SK-N-SH (cell line): ENCODE results near the gene GMPR. TPM values are rescaled to one million over a fixed set of nuclear protein-coding genes. Genes with fewer than 3 reads are reported as not detected.

Experiments
- CTCF ChIA-PET: fragments of 300-600, 350-600 bp; formaldehyde crosslinking; extraction: SDS; loops from one replicate; lab custom pipeline; 2021; lab: Yijun Ruan, JAX
- POLR2A ChIA-PET: fragments of 350-600 bp; sonication (Branson Sonifier 250); formaldehyde crosslinking; extraction: SDS; loops from one replicate; lab custom pipeline; 2020; ENCODE audit warnings: antibody characterized with exemption, inconsistent platforms; lab: Yijun Ruan, JAX
- DNase-seq: peaks from one replicate; pipeline ENCODE4 v3.0.0; 2012
- H2AFZ ChIP-seq: fragments of 200-600 bp; sonication (generic); 2 replicates; pipeline ENCODE4 v1.8.1; 2016; ENCODE audit warnings: antibody characterized with exemption, mild to moderate bottlenecking, low read depth
- H3F3A ChIP-seq: fragments of 200-600 bp; sonication (generic); replicated peaks from 2 replicates; pipeline ENCODE3; 2016; ENCODE audit warnings: antibody characterized with exemption, mild to moderate bottlenecking; ENCODE audit not compliant: insufficient read depth
- H3K27ac ChIP-seq, 2 experiments: fragments of 200-500 bp in 1 of 2; fragments of 200-600 bp in 1 of 2; sonication (Bioruptor generic) in 1 of 2; sonication (generic), shearing (Covaris generic) in 1 of 2; 2 replicates each; pipeline versions ENCODE4 v1.5.1 to v1.6.1; 2014 to 2016; ENCODE audit warnings: low read depth in 2 of 2, inconsistent platforms in 1 of 2, low read length in 1 of 2, mild to moderate bottlenecking in 1 of 2, mixed read lengths in 1 of 2
- H3K27me3 ChIP-seq: fragments of 200-600 bp; sonication (generic), shearing (Covaris generic); 2 replicates; pipeline ENCODE4 v1.6.1; 2016; ENCODE audit warnings: mixed run types; ENCODE audit not compliant: insufficient read depth
- H3K36me3 ChIP-seq, 2 experiments: fragments of 200-500 bp in 1 of 2; fragments of 200-600 bp in 1 of 2; sonication (Bioruptor generic) in 1 of 2; sonication (generic) in 1 of 2; replicated peaks in 1 of 2; 2 replicates each; pipeline versions ENCODE3 to v1.5.1; 2014 to 2016; ENCODE audit warnings: low read length in 1 of 2, mild to moderate bottlenecking in 1 of 2; ENCODE audit not compliant: insufficient read depth in 2 of 2, control insufficient read depth in 1 of 2
- H3K4me1 ChIP-seq, 2 experiments: fragments of 200-500 bp in 1 of 2; fragments of 200-600 bp in 1 of 2; sonication (Bioruptor generic) in 1 of 2; sonication (generic), shearing (Covaris generic) in 1 of 2; 2 replicates each; pipeline versions ENCODE4 v1.5.1 to v1.6.1; 2014 to 2016; ENCODE audit warnings: low read depth in 1 of 2, low read length in 1 of 2, mixed run types in 1 of 2; ENCODE audit not compliant: insufficient read depth in 2 of 2, control insufficient read depth in 1 of 2
- H3K4me2 ChIP-seq: fragments of 200-600 bp; sonication (generic), shearing (Covaris generic); 2 replicates; pipeline ENCODE4 v1.6.1; 2017; ENCODE audit warnings: mixed run types
- H3K4me3 ChIP-seq, 2 experiments: fragments of 200-500 bp in 1 of 2; fragments of 200-600 bp in 1 of 2; sonication (Bioruptor generic) in 1 of 2; sonication (generic), shearing (Covaris generic) in 1 of 2; 2 replicates each; pipeline versions ENCODE4 v1.5.1 to v1.8.1; 2014 to 2016; ENCODE audit warnings: low read depth in 2 of 2, inconsistent platforms in 1 of 2, low read length in 1 of 2, mild to moderate bottlenecking in 1 of 2, mixed read lengths in 1 of 2, moderate library complexity in 1 of 2
- H3K79me2 ChIP-seq: fragments of 200-600 bp; sonication (generic); 2 replicates; pipeline ENCODE4 v1.8.1; 2017; ENCODE audit warnings: mild to moderate bottlenecking; ENCODE audit not compliant: insufficient read depth
- H3K9ac ChIP-seq: fragments of 200-600 bp; sonication (generic); 2 replicates; pipeline ENCODE4 v1.6.1; 2017; ENCODE audit warnings: mixed run types
- H3K9me2 ChIP-seq: fragments of 200-600 bp; sonication (generic); 2 replicates; pipeline ENCODE4 v1.6.1; 2017; ENCODE audit warnings: mixed run types
- H3K9me3 ChIP-seq: fragments of 200-600 bp; sonication (generic); 2 replicates; pipeline ENCODE4 v1.6.1; 2017; ENCODE audit warnings: mixed run types, mild to moderate bottlenecking, moderate library complexity
- H4K20me1 ChIP-seq: fragments of 200-600 bp; sonication (generic); 2 replicates; pipeline ENCODE4 v1.6.1; 2017; ENCODE audit warnings: mild to moderate bottlenecking, mixed run types; ENCODE audit not compliant: insufficient read depth
- CHD2 ChIP-seq: fragments of 150-350 bp; IDR thresholded peaks from 2 replicates; pipeline ENCODE4 v1.6.1; 2018; ENCODE audit warnings: low read length; ENCODE audit not compliant: partially characterized antibody
- CTCF ChIP-seq: fragments of 200-600 bp; sonication (generic); IDR thresholded peaks from 2 replicates; pipeline ENCODE4 v1.6.1; 2017; ENCODE audit warnings: antibody characterized with exemption, mild to moderate bottlenecking, moderate library complexity
- EP300 ChIP-seq, 2 experiments: IDR thresholded peaks; 2 replicates each; pipeline versions ENCODE4 v1.4.0 to v1.6.1; 2012; ENCODE audit warnings: borderline replicate concordance in 1 of 2, low read depth in 1 of 2, low read length in 1 of 2
- EZH2phosphoT487 ChIP-seq: fragments of 200-600 bp; sonication (generic); IDR thresholded peaks from 2 replicates; pipeline ENCODE4 v1.6.1; 2017; ENCODE audit warnings: low read depth, mixed run types, mild to moderate bottlenecking, antibody characterized with exemption, moderate library complexity, borderline replicate concordance
- FOXJ3 ChIP-seq: sonication (generic); formaldehyde crosslinking; IDR thresholded peaks from 2 replicates; pipeline ENCODE4 v1.5.1; 2020; ENCODE audit warnings: mild to moderate bottlenecking, missing genetic modification reagents
- GABPA ChIP-seq: IDR thresholded peaks from 2 replicates; pipeline ENCODE4 v1.4.0; 2012; ENCODE audit warnings: low read depth, mild to moderate bottlenecking
- GATA2 ChIP-seq: sonication (generic); formaldehyde crosslinking; IDR thresholded peaks from 2 replicates; pipeline ENCODE4 v1.5.0; 2020; ENCODE audit warnings: mild to moderate bottlenecking, missing genetic modification reagents
- JUND ChIP-seq: IDR thresholded peaks from 2 replicates; pipeline ENCODE4 v1.4.0; 2012
- MAX ChIP-seq: IDR thresholded peaks from 2 replicates; pipeline ENCODE4 v1.4.0; 2012; ENCODE audit warnings: low read depth
- NFIC ChIP-seq: IDR thresholded peaks from 2 replicates; pipeline ENCODE4 v1.4.0; 2012; ENCODE audit warnings: borderline replicate concordance
- NRF1 ChIP-seq: IDR thresholded peaks from 2 replicates; pipeline ENCODE4 v1.6.1; 2012; ENCODE audit warnings: low read depth, mild to moderate bottlenecking, low read length
- POLR2AphosphoS5 ChIP-seq: IDR thresholded peaks from 2 replicates; pipeline ENCODE4 v1.6.1; 2012; ENCODE audit warnings: low read depth, low read length
- RAD21 ChIP-seq: IDR thresholded peaks from 2 replicates; pipeline ENCODE4 v1.6.1; 2012; ENCODE audit warnings: mild to moderate bottlenecking, low read length
- REST ChIP-seq: IDR thresholded peaks from 2 replicates; pipeline ENCODE4 v1.6.1; 2012; ENCODE audit warnings: mild to moderate bottlenecking, low read depth, low read length, moderate library complexity
- RFX5 ChIP-seq: IDR thresholded peaks from 2 replicates; pipeline ENCODE4 v1.6.1; 2012; ENCODE audit warnings: mild to moderate bottlenecking, improper control_type of control experiment, low read length
- SIN3A ChIP-seq: IDR thresholded peaks from 2 replicates; pipeline ENCODE4 v1.6.1; 2012; ENCODE audit warnings: low read depth, mild to moderate bottlenecking, low read length, moderate library complexity, borderline replicate concordance
- USF1 ChIP-seq: IDR thresholded peaks from 2 replicates; pipeline ENCODE4 v1.4.0; 2012; ENCODE audit warnings: low read depth, borderline replicate concordance
- WGBS: methylation state at CpG from one replicate; pipeline ENCODE4 v1.1.6; 2017; ENCODE audit warnings: low lambda C conversion rate; 5-methylcytosine and 5-hydroxymethylcytosine counted together
- polyA plus RNA-seq, 3 experiments: library from polyadenylated mRNA; depleted of rRNA; stranded (reverse); fragments of >200 nt; gene quantifications; 2 replicates each; pipeline ENCODE4 v1.2.3, GENCODE V29; 2012
- TF ChIP-seq, protein P1 (sequence below): fragments of 150-350 bp; IDR thresholded peaks from 2 replicates; pipeline ENCODE4 v1.6.1; 2017; ENCODE audit warnings: antibody characterized with exemption, low read length, low read depth, borderline replicate concordance

GMPR gene
- polyA plus RNA-seq, 1 of the 3 experiments (the other 2 are of a cell fraction), result 21.0 TPM

DNA sequence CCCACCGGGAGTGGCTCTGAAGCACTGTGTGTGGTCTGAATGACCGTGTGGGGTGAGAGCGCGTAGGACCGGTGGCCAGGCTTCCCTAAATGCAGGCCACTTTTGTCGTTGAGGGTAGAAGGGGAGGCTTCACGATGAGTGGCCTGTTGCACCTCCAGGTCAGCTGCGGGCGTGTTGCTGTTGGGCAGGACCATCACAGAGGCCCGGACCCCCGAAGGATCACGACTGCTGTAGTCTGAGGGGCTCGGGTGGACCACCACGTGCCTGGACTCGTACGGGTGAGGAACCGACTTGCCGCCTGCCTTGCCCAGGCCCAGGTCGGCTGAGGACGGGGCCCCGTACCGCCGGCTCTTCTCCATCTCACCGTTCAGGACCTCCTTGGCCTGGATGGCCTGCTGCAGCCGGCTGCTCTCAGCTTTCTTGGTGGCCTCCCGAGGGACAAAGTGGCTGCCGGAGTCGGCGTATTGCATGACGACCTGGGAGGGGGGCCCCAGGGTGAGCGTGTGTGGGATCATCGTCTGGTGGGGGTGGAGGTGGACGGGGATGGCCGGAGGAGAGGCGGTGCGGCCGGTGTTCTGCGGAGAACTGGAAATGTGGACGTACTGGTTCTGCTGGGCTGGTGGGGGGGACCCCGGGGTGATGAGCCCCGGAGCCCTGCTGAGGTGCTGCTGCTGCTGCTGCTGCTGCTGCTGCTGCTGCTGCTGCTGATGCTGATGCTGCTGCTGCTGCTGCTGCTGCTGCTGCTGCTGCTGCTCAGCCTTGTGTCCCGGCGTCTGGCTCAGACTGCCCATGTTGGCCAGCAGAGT is 88.8 kb downstream of the GMPR start:
- H3K79me2 ChIP-seq, result peaks cover 4% of the 10 kb centered on the region
- no peak overlapping the region for H3K4me3 ChIP-seq
- H3K4me2 ChIP-seq, result no peak overlapping the region
- H3K9me2 ChIP-seq, result no peaks in the 10 kb centered on the region
- H3K27ac ChIP-seq, result no peak overlapping the region
- no peak overlapping the region for H2AFZ ChIP-seq
- H3K9ac ChIP-seq, result no peak overlapping the region
- DNase-seq, result no peak
- no peaks in the 10 kb centered on the region for H3K27me3 ChIP-seq
- H3F3A ChIP-seq, result peaks cover 2% of the 10 kb centered on the region
- peaks cover 8 to 11% of the 10 kb centered on the region in 2 experiments for H3K36me3 ChIP-seq
- WGBS, result 96% methylated on average over 27 of the region's 43 CpGs
- POLR2A ChIA-PET, result no interaction called here
- H4K20me1 ChIP-seq, result 0 out of 2 replicates have a peak, but pooled peaks cover 8% of the 10 kb centered on the region
- CTCF ChIA-PET, result interaction anchor here (0.6 to 10.8 kb wide), 2 partner anchors 41 to 79 kb away, joined by 3 to 289 read pairs; no protein-coding TSS in a partner anchor
- H3K4me1 ChIP-seq, result peaks cover 8 to 28% of the 10 kb centered on the region in 2 experiments; a peak in 3 of 4 replicates
- TF ChIP-seq, protein P1, sequence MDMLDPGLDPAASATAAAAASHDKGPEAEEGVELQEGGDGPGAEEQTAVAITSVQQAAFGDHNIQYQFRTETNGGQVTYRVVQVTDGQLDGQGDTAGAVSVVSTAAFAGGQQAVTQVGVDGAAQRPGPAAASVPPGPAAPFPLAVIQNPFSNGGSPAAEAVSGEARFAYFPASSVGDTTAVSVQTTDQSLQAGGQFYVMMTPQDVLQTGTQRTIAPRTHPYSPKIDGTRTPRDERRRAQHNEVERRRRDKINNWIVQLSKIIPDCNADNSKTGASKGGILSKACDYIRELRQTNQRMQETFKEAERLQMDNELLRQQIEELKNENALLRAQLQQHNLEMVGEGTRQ, result no peak
- TF ChIP-seq SIN3A, result no peak
- no peak for TF ChIP-seq EP300 (IDR thresholded peaks at IDR 0.05; ENCODE audit: borderline replicate concordance in 1 of 2, low read depth in 1 of 2, low read length in 1 of 2)
- TF ChIP-seq GABPA, result no peak
- no peak for TF ChIP-seq MAX
- TF ChIP-seq FOXJ3 (CRISPR knock-in tag), result no peak
- TF ChIP-seq RAD21, result no peak
- TF ChIP-seq NRF1, result no peak
- TF ChIP-seq RFX5, result no peak
- no peak for TF ChIP-seq USF1
- no peak for TF ChIP-seq JUND
- no peak for TF ChIP-seq CTCF
- TF ChIP-seq POLR2AphosphoS5, result no peak
- TF ChIP-seq EZH2phosphoT487, result no peak
- TF ChIP-seq NFIC, result no peak
- no peak for TF ChIP-seq REST
- no peak for TF ChIP-seq GATA2 (CRISPR knock-in tag)
- TF ChIP-seq CHD2, result no peak
- H3K9me3 ChIP-seq, result no peaks in the 10 kb centered on the region
